Measurements from ENCODE around the gene CBFB.

Gene CBFB

GRCh38 chr16:67071476-67072048 lies 42.6 kb downstream of the CBFB start:
- Histone ChIP-seq H3K4me3 (ENCODE audit: low read length) (no peak overlapping the region), H3K9me3 (ENCODE audit: insufficient read depth, low read length) (no peaks in the 10 kb centered on the region), H2AFZ (ENCODE audit: low read depth, low read length) (no peak overlapping the region), H3K27me3 (ENCODE audit: low read depth, low read length) (no peaks in the 10 kb centered on the region), H3K4me1 (ENCODE audit: low read length) (no peaks in the 10 kb centered on the region), H3K4me2 (ENCODE audit: low read length) (no peak overlapping the region), H4K20me1 (ENCODE audit: insufficient read depth, low read length) (no peaks in the 10 kb centered on the region), H3K36me3 (replicated peaks; ENCODE audit: low read depth, low read length) (peaks cover 42% of the 10 kb centered on the region), H3K9ac (ENCODE audit: low read length) (no peak overlapping the region), H3K27ac (ENCODE audit: low read length) (no peak overlapping the region), H3K79me2 (ENCODE audit: low read length) (peaks cover 7% of the 10 kb centered on the region)
- TF ChIP-seq CTCF (IDR thresholded peaks at IDR 0.05; ENCODE audit: low read depth, low read length) (no peak), EZH2phosphoT487 (IDR thresholded peaks at IDR 0.05; ENCODE audit: low read depth) (no peak)

- peaks cover 39% of the 10 kb centered on the region for H3K36me3 ChIP-seq (replicated peaks; ENCODE audit: low read depth, low read length)
Measured at GRCh38 chr16:67075331-67075730, 46.4 kb downstream of the CBFB start.

GRCh38 chr16:67077871-67078270 lies 48.9 kb downstream of the CBFB start:
- peaks cover 37% of the 10 kb centered on the region for H3K36me3 ChIP-seq (replicated peaks; ENCODE audit: low read depth, low read length)
- H3K79me2 ChIP-seq (ENCODE audit: low read length) = peaks cover 12% of the 10 kb centered on the region
- no peak overlapping the region for H2AFZ ChIP-seq (ENCODE audit: low read depth, low read length)
- no peak overlapping the region for H3K4me3 ChIP-seq (ENCODE audit: low read length)
- H3K4me2 ChIP-seq (ENCODE audit: low read length) = no peak overlapping the region
- TF ChIP-seq CTCF (IDR thresholded peaks at IDR 0.05; ENCODE audit: low read depth, low read length) (no peak), EZH2phosphoT487 (IDR thresholded peaks at IDR 0.05; ENCODE audit: low read depth) (no peak)
- H4K20me1 ChIP-seq (ENCODE audit: insufficient read depth, low read length) = peaks cover 3% of the 10 kb centered on the region; the same call in 1 of the 2 replicates
- H3K27me3 ChIP-seq (ENCODE audit: low read depth, low read length) = no peaks in the 10 kb centered on the region
- H3K9ac ChIP-seq (ENCODE audit: low read length) = no peak overlapping the region
- H3K9me3 ChIP-seq (ENCODE audit: insufficient read depth, low read length) = no peaks in the 10 kb centered on the region
- H3K27ac ChIP-seq (ENCODE audit: low read length) = no peak overlapping the region
- H3K4me1 ChIP-seq (ENCODE audit: low read length) = no peaks in the 10 kb centered on the region

More at GRCh38 chr16:67075331-67075730, 46.4 kb downstream of the CBFB start:
- TF ChIP-seq EZH2phosphoT487 (IDR thresholded peaks at IDR 0.05; ENCODE audit: low read depth) (no peak), CTCF (IDR thresholded peaks at IDR 0.05; ENCODE audit: low read depth, low read length) (no peak)
- Histone ChIP-seq H3K4me3 (ENCODE audit: low read length) (no peak overlapping the region), H3K4me1 (ENCODE audit: low read length) (no peaks in the 10 kb centered on the region), H3K27ac (ENCODE audit: low read length) (no peak overlapping the region), H2AFZ (ENCODE audit: low read depth, low read length) (no peak overlapping the region), H3K9ac (ENCODE audit: low read length) (no peak overlapping the region), H3K27me3 (ENCODE audit: low read depth, low read length) (no peaks in the 10 kb centered on the region), H3K79me2 (ENCODE audit: low read length) (peaks cover 16% of the 10 kb centered on the region), H4K20me1 (ENCODE audit: insufficient read depth, low read length) (peaks cover 3% of the 10 kb centered on the region; the same call in 1 of the 2 replicates), H3K4me2 (ENCODE audit: low read length) (no peak overlapping the region), H3K9me3 (ENCODE audit: insufficient read depth, low read length) (no peaks in the 10 kb centered on the region)

GRCh38 chr16:67082100-67082499 lies 53.2 kb downstream of the CBFB start:
- peaks cover 3% of the 10 kb centered on the region; the same call in 1 of the 2 replicates for H3K4me1 ChIP-seq (ENCODE audit: low read length)
- TF ChIP-seq CTCF (IDR thresholded peaks at IDR 0.05; ENCODE audit: low read depth, low read length) (no peak), EZH2phosphoT487 (IDR thresholded peaks at IDR 0.05; ENCODE audit: low read depth) (no peak)
- no peak overlapping the region for H3K4me3 ChIP-seq (ENCODE audit: low read length)
- no peaks in the 10 kb centered on the region for H3K27me3 ChIP-seq (ENCODE audit: low read depth, low read length)
- peaks cover 3% of the 10 kb centered on the region; the same call in 1 of the 2 replicates for H4K20me1 ChIP-seq (ENCODE audit: insufficient read depth, low read length)
- peaks cover 12% of the 10 kb centered on the region for H3K79me2 ChIP-seq (ENCODE audit: low read length)
- H2AFZ ChIP-seq (ENCODE audit: low read depth, low read length) = no peak overlapping the region
- no peak overlapping the region for H3K27ac ChIP-seq (ENCODE audit: low read length)
- no peak overlapping the region for H3K9ac ChIP-seq (ENCODE audit: low read length)
- no peak overlapping the region for H3K4me2 ChIP-seq (ENCODE audit: low read length)
- no peaks in the 10 kb centered on the region for H3K9me3 ChIP-seq (ENCODE audit: insufficient read depth, low read length)
- H3K36me3 ChIP-seq (replicated peaks; ENCODE audit: low read depth, low read length) = peaks cover 28% of the 10 kb centered on the region

Data from OCI-LY3 (cell line).